SK-N-SH treated with all-trans-retinoic acid at 6 μM for 48 hours (cell line): ENCODE results near the gene ITGA5.
"Not testable (repeated sequence)": the region's sequence is repeated elsewhere in the genome, so short reads cannot be mapped to it uniquely, and the experiment has no call there.

Experiments used
- ATAC-seq: fragments of 200-7000 bp; cut with Tn5 transposase; 3 replicates; pipeline ENCODE4 v1.9.1; 2020; ENCODE audit warnings: mild to moderate bottlenecking, moderate library complexity
- ARNTL ChIP-seq: fragments of 450-650 bp; formaldehyde crosslinking; IDR thresholded peaks from 2 replicates; pipeline ENCODE4 v1.5.0; 2020; ENCODE audit warnings: low read depth, mild to moderate bottlenecking, moderate library complexity, borderline replicate concordance
- BACH2 ChIP-seq: fragments of 250-450 bp; sonication (Bioruptor Pico); IDR thresholded peaks from 2 replicates; pipeline ENCODE4 v1.9.0; 2021; ENCODE audit warnings: mild to moderate bottlenecking, borderline replicate concordance
- CSDC2 ChIP-seq: fragments of 250-450 bp; sonication (Bioruptor Pico); IDR thresholded peaks from 2 replicates; pipeline ENCODE4 v1.5.0; 2020; ENCODE audit warnings: mild to moderate bottlenecking, moderate library complexity
- GLIS3 ChIP-seq: fragments of 250-450 bp; sonication (Bioruptor Pico); IDR thresholded peaks from 2 replicates; pipeline ENCODE4 v1.5.0; 2020; ENCODE audit warnings: mild to moderate bottlenecking, moderate library complexity
- ISL1 ChIP-seq: fragments of 250-450 bp; sonication (Bioruptor Pico); IDR thresholded peaks from 2 replicates; pipeline ENCODE4 v2.1.2; 2022; ENCODE audit warnings: mild to moderate bottlenecking, moderate library complexity
- OSR1 ChIP-seq: fragments of 250-450 bp; sonication (Bioruptor Pico); IDR thresholded peaks from 2 replicates; pipeline ENCODE4 v1.8.0; 2022; ENCODE audit warnings: moderate library complexity, mild to moderate bottlenecking, inconsistent platforms
- PPARA ChIP-seq: fragments of 250-450 bp; sonication (Bioruptor Pico); IDR thresholded peaks from 2 replicates; pipeline ENCODE4 v1.5.0; 2020; ENCODE audit warnings: mild to moderate bottlenecking, borderline replicate concordance
- RARB ChIP-seq: fragments of 250-450 bp; sonication (Bioruptor Pico); IDR thresholded peaks from 2 replicates; pipeline ENCODE4 v1.8.0; 2021; ENCODE audit warnings: mild to moderate bottlenecking, moderate library complexity
- TCF4 ChIP-seq: fragments of 250-450 bp; sonication (Bioruptor Pico); IDR thresholded peaks from 2 replicates; pipeline ENCODE4 v1.8.0; 2021; ENCODE audit warnings: mild to moderate bottlenecking, moderate library complexity, borderline replicate concordance
- TOX ChIP-seq: fragments of 250-450 bp; sonication (Bioruptor Pico); IDR thresholded peaks from 2 replicates; pipeline ENCODE4 v1.8.0; 2021; ENCODE audit warnings: mild to moderate bottlenecking, moderate library complexity, borderline replicate concordance
- TSHZ2 ChIP-seq: fragments of 250-450 bp; sonication (Bioruptor Pico); IDR thresholded peaks from 2 replicates; pipeline ENCODE4 v1.5.0; 2020; ENCODE audit warnings: mild to moderate bottlenecking, moderate library complexity
- ZC3H10 ChIP-seq: fragments of 250-450 bp; sonication (Bioruptor Pico); IDR thresholded peaks from 2 replicates; pipeline ENCODE4 v1.5.1; 2021; ENCODE audit warnings: mild to moderate bottlenecking, moderate library complexity
- ZFP30 ChIP-seq: fragments of 450-650 bp; formaldehyde crosslinking; IDR thresholded peaks from 2 replicates; pipeline ENCODE4 v1.5.0; 2022; ENCODE audit warnings: mild to moderate bottlenecking, moderate library complexity
- ZNF565 ChIP-seq: fragments of 450-650 bp; formaldehyde crosslinking; conservative IDR thresholded peaks from 2 replicates; pipeline ENCODE4 v1.5.0; 2020; ENCODE audit warnings: low read depth, mild to moderate bottlenecking, moderate library complexity
- ZNF70 ChIP-seq: fragments of 450-650 bp; formaldehyde crosslinking; IDR thresholded peaks from 2 replicates; pipeline ENCODE4 v1.5.0; 2020; ENCODE audit warnings: mild to moderate bottlenecking, moderate library complexity
- ZNF8 ChIP-seq: fragments of 450-650 bp; formaldehyde crosslinking; IDR thresholded peaks from 2 replicates; pipeline ENCODE4 v1.5.0; 2020; ENCODE audit warnings: mild to moderate bottlenecking, moderate library complexity
- TF ChIP-seq, protein P1 (sequence below): fragments of 250-450 bp; sonication (Bioruptor Pico); IDR thresholded peaks from 2 replicates; pipeline ENCODE4 v1.8.0; 2021; ENCODE audit warnings: low read depth, mild to moderate bottlenecking, moderate library complexity, borderline replicate concordance
- TF ChIP-seq, protein P2 (sequence below): fragments of 250-450 bp; sonication (Bioruptor Pico); IDR thresholded peaks from 2 replicates; pipeline ENCODE4 v1.8.0; 2020; ENCODE audit warnings: mild to moderate bottlenecking, moderate library complexity, borderline replicate concordance

The ITGA5 gene

DNA sequence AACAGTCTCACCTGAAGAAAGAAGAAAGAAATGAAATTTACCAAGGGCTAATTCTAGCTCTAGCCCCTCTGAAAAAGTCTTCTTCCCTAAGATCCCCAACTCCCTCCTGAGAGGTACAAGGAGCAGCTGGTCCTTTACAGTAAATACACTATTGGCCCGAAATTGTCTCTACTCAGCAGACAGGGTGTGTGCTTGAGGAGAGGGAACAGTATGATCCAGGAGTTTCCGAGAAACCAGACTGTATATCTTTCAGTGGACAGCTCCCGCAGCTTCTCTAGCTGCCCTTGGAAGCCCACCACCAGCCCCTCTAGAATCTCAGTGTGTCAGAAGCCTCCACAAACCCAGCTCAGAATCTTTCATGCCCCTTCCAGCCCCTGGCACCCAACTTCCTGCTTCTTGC lies 62.8 kb downstream of the ITGA5 start:
- no peak for ATAC-seq
- TF ChIP-seq ZNF8 (CRISPR knock-in tag) (no peak), TSHZ2 (CRISPR knock-in tag) (no peak)

- TF ChIP-seq GLIS3 (CRISPR knock-in tag): no peak
- TF ChIP-seq OSR1 (CRISPR knock-in tag): no peak
- TF ChIP-seq, protein P1, sequence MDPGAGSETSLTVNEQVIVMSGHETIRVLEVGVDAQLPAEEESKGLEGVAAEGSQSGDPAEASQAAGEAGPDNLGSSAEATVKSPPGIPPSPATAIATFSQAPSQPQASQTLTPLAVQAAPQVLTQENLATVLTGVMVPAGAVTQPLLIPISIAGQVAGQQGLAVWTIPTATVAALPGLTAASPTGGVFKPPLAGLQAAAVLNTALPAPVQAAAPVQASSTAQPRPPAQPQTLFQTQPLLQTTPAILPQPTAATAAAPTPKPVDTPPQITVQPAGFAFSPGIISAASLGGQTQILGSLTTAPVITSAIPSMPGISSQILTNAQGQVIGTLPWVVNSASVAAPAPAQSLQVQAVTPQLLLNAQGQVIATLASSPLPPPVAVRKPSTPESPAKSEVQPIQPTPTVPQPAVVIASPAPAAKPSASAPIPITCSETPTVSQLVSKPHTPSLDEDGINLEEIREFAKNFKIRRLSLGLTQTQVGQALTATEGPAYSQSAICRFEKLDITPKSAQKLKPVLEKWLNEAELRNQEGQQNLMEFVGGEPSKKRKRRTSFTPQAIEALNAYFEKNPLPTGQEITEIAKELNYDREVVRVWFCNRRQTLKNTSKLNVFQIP (CRISPR knock-in tag): no peak
- TF ChIP-seq ZFP30 (CRISPR knock-in tag): no peak
- no peak for TF ChIP-seq ARNTL
- no peak for TF ChIP-seq ZNF70 (CRISPR knock-in tag)
- no peak for TF ChIP-seq BACH2 (CRISPR knock-in tag)
- no peak for TF ChIP-seq ISL1 (CRISPR knock-in tag)
- no peak for TF ChIP-seq CSDC2 (CRISPR knock-in tag)
- TF ChIP-seq ZNF8 (CRISPR knock-in tag): no peak
- no peak for ATAC-seq
Observed at GRCh38 chr12:54355104-54355815, 63.8 kb downstream of the ITGA5 start.

GRCh38 chr12:54354271-54354670 lies 64.8 kb downstream of the ITGA5 start:
- ATAC-seq: not testable (repeated sequence)

DNA sequence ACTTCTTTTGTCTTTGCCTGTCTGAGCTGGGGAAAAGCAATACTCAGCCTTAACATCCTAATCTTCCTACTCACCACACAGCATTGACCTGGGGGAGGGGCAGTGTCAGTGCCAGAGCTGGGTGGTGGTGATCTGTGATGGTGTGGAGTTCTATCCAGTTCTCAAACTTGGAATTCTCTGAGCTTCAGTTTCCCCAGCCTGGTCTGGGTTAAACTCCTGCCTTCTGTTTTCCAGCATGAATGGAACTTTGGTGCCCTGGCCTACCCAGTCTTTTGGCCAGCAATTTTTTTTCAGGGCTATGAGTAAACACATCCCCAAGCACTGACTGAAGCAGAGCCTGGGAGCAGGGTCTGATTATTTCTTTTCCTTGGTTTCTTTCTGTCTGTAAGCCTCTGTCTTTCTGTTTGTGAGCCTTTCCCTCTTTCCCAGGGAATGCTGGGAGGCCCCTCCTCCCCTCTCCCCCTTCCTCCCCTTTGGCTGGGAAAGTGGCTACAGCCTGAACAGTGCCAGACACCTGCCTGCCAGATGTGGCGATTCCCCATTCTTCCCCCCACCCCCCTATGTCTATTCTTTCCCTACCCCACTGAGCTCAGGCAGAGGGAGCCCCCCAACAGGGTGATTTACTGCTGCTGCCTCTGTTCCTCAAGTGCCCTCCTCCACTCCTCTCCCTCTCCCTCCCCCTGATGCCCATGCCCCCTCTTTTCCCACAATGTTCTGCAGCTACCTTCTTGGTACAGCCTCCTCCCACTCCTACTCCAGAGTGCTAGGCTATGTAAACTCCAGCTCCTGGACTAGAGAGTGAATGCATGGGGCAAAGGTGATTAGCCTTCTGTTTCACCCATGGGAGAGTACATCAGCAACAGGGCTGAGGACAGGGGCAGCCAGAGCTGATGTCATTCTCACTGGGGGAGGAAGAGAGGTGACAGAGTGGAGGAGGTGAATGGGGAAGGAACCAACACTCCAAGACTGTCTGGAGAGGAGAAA lies 65.9 kb downstream of the ITGA5 start:
- TF ChIP-seq ARNTL (no peak), ZC3H10 (CRISPR knock-in tag) (no peak), GLIS3 (CRISPR knock-in tag) (peak; percentile 24; the same call in 1 of the 2 replicates), TOX (CRISPR knock-in tag) (no peak), TCF4 (peak; percentile 77; the same call in 1 of the 2 replicates), PPARA (CRISPR knock-in tag) (no peak), ZNF8 (CRISPR knock-in tag) (no peak)
- ATAC-seq: peak; percentile 61

GRCh38 chr12:54352022-54352531 lies 67.0 kb downstream of the ITGA5 start:
- TF ChIP-seq ZNF565 (no peak), TCF4 (no peak), ARNTL (no peak), TOX (CRISPR knock-in tag) (no peak), GLIS3 (CRISPR knock-in tag) (no peak), PPARA (CRISPR knock-in tag) (no peak), RARB (CRISPR knock-in tag) (no peak), ZNF8 (CRISPR knock-in tag) (no peak), OSR1 (CRISPR knock-in tag) (no peak), ZNF70 (CRISPR knock-in tag) (no peak), ISL1 (CRISPR knock-in tag) (no peak), TSHZ2 (CRISPR knock-in tag) (no peak)
- TF ChIP-seq, protein P1 (CRISPR knock-in tag): no peak
- TF ChIP-seq, protein P2, sequence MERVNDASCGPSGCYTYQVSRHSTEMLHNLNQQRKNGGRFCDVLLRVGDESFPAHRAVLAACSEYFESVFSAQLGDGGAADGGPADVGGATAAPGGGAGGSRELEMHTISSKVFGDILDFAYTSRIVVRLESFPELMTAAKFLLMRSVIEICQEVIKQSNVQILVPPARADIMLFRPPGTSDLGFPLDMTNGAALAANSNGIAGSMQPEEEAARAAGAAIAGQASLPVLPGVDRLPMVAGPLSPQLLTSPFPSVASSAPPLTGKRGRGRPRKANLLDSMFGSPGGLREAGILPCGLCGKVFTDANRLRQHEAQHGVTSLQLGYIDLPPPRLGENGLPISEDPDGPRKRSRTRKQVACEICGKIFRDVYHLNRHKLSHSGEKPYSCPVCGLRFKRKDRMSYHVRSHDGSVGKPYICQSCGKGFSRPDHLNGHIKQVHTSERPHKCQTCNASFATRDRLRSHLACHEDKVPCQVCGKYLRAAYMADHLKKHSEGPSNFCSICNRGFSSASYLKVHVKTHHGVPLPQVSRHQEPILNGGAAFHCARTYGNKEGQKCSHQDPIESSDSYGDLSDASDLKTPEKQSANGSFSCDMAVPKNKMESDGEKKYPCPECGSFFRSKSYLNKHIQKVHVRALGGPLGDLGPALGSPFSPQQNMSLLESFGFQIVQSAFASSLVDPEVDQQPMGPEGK (CRISPR knock-in tag): no peak
- ATAC-seq: peak; percentile 61
